GM21786 (cell line): Measurements from ENCODE around the gene SPRR4.
A peak's percentile ranks its signal among the peaks of the same experiment; 100 is the strongest.

Experiments used
- ATAC-seq: cut with Tn5 transposase; IDR thresholded peaks from one replicate; pipeline ENCODE4 v1.9.1; 2021; ENCODE audit not compliant: unreplicated experiment

SPRR4 gene

GRCh38 chr1:152964536-152964935, 5.9 kb upstream of the SPRR4 start:
- ATAC-seq: no peak

GRCh38 chr1:152965853-152966252, 4.6 kb upstream of the SPRR4 start:
- no peak for ATAC-seq

- ATAC-seq: no peak
These were observed 3.2 kb upstream of the SPRR4 start for GRCh38 chr1:152967201-152967600.

- ATAC-seq: peak; percentile 91
These were observed 2.2 kb upstream of the SPRR4 start for GRCh38 chr1:152968248-152968647.

- no peak for ATAC-seq
These were observed 1.4 kb upstream of the SPRR4 start for GRCh38 chr1:152969036-152969435.

GRCh38 chr1:152972196-152972886, 1.9 kb downstream of the SPRR4 start:
- no peak for ATAC-seq

- no peak for ATAC-seq
These were observed 6.2 kb downstream of the SPRR4 start for GRCh38 chr1:152976688-152977087.

- ATAC-seq: no peak
These were observed 7.2 kb downstream of the SPRR4 start for GRCh38 chr1:152977614-152978013.

- no peak for ATAC-seq
These were observed 10.2 kb downstream of the SPRR4 start for GRCh38 chr1:152980676-152981075.

- no peak for ATAC-seq
These were observed 10.9 kb downstream of the SPRR4 start for GRCh38 chr1:152981146-152981871.

- ATAC-seq: no peak
These were observed 11.6 kb downstream of the SPRR4 start for GRCh38 chr1:152982076-152982475.

GRCh38 chr1:152983234-152983633, 12.8 kb downstream of the SPRR4 start:
- no peak for ATAC-seq

GRCh38 chr1:152983743-152984142, 13.3 kb downstream of the SPRR4 start, which contains the start of gene SPRR1A:
Gene SPRR1A (plus strand): TSS chr1:152984081. CDS start chr1:152985231, 1,150 bp downstream.
- no peak for ATAC-seq

- no peak for ATAC-seq
These were observed 16.1 kb downstream of the SPRR4 start for GRCh38 chr1:152986578-152986977.

GRCh38 chr1:152993186-152993585, 22.7 kb downstream of the SPRR4 start:
- ATAC-seq: no peak

- no peak for ATAC-seq
These were observed 25.4 kb downstream of the SPRR4 start for GRCh38 chr1:152995842-152996241.

GRCh38 chr1:152996633-152997400, 26.4 kb downstream of the SPRR4 start:
- no peak for ATAC-seq

- ATAC-seq: no peak
These were observed 27.5 kb downstream of the SPRR4 start for GRCh38 chr1:152997901-152998300.

- ATAC-seq: no peak
These were observed 28.0 kb downstream of the SPRR4 start for GRCh38 chr1:152998476-152998875.

GRCh38 chr1:152999818-153000217, 29.4 kb downstream of the SPRR4 start:
- ATAC-seq: no peak

- ATAC-seq: no peak
These were observed 29.8 kb downstream of the SPRR4 start for GRCh38 chr1:153000294-153000693.

- no peak for ATAC-seq
These were observed 30.9 kb downstream of the SPRR4 start, which contains the start of gene SPRR3 for GRCh38 chr1:153001382-153001781. Gene SPRR3 (plus strand): TSS chr1:153001749. CDS start chr1:153003021, 1,272 bp downstream.
